A673 (cell line): Measurements from ENCODE around the gene MFAP3L. TPM values are rescaled to one million over a fixed set of nuclear protein-coding genes. Genes with fewer than 3 reads are reported as not detected.

Experiments
- Bru-seq: library from RNA; stranded (reverse); fragments of 400-500 nt; gene quantifications from one replicate; lab custom pipeline; 2021; lab: Mats Ljungman, UMichigan
- BruChase-seq, 2 experiments: library from RNA; stranded (reverse); fragments of 400-500 nt; gene quantifications; one replicate each; lab custom pipeline; 2021; lab: Mats Ljungman, UMichigan
- BruUV-seq: library from RNA; stranded (reverse); fragments of 400-500 nt; replicated peaks from 2 replicates; lab custom pipeline; 2021; lab: Mats Ljungman, UMichigan
- CTCF ChIA-PET: fragments of 300-600 bp; sonication (Branson Sonifier 250); formaldehyde crosslinking; loops from one replicate; lab custom pipeline; 2022; ENCODE audit warnings: antibody characterized with exemption; lab: Charles Lee
- POLR2A ChIA-PET: fragments of 300-600 bp; sonication (Branson Sonifier 250); formaldehyde crosslinking; loops from one replicate; lab custom pipeline; 2022; ENCODE audit warnings: antibody characterized with exemption; ENCODE audit not compliant: low non-redundant PET; lab: Charles Lee
- DNase-seq: peaks from one replicate; pipeline ENCODE4 v3.0.0-alpha.2; 2015; ENCODE audit warnings: low spot score
- H3K27ac ChIP-seq: fragments of 200-600 bp; sonication (generic); 2 replicates; pipeline ENCODE4 v1.5.1; 2016; ENCODE audit warnings: mixed run types, low read depth, mild to moderate bottlenecking, mixed read lengths, antibody characterized with exemption, low read length; ENCODE audit not compliant: poor library complexity, severe bottlenecking
- H3K27me3 ChIP-seq: fragments of 200-600 bp; sonication (generic); replicated peaks from 2 replicates; pipeline ENCODE4 v1.6.1; 2017; ENCODE audit warnings: mixed run types, low read depth, mild to moderate bottlenecking, mixed read lengths, antibody characterized with exemption, low read length; ENCODE audit not compliant: insufficient read depth, poor library complexity
- H3K36me3 ChIP-seq: fragments of 200-600 bp; sonication (generic); 2 replicates; pipeline ENCODE4 v1.6.1; 2016; ENCODE audit warnings: mixed run types, mild to moderate bottlenecking, mixed read lengths, antibody characterized with exemption, low read length; ENCODE audit not compliant: insufficient read depth, poor library complexity, severe bottlenecking
- H3K4me1 ChIP-seq: fragments of 200-600 bp; sonication (generic); 2 replicates; pipeline ENCODE4 v1.6.1; 2017; ENCODE audit warnings: mixed run types, mild to moderate bottlenecking, mixed read lengths, antibody characterized with exemption, low read length; ENCODE audit not compliant: insufficient read depth, poor library complexity, severe bottlenecking
- H3K4me3 ChIP-seq: fragments of 200-600 bp; sonication (generic); 2 replicates; pipeline ENCODE4 v1.5.1; 2016; ENCODE audit warnings: low read depth, mixed run types, mild to moderate bottlenecking, mixed read lengths, low read length; ENCODE audit not compliant: poor library complexity, severe bottlenecking
- H3K9me3 ChIP-seq: fragments of 200-600 bp; sonication (generic); 2 replicates; pipeline ENCODE4 v1.6.1; 2016; ENCODE audit warnings: mixed run types, low read depth, mild to moderate bottlenecking, mixed read lengths, antibody characterized with exemption, low read length; ENCODE audit not compliant: poor library complexity, severe bottlenecking
- CTCF ChIP-seq: fragments of 300-800, 200-600 bp; sonication (generic); conservative IDR thresholded peaks from 2 replicates; pipeline ENCODE4 v1.5.1; 2017; ENCODE audit warnings: low read depth, mild to moderate bottlenecking, antibody characterized with exemption, low read length, moderate library complexity, mixed read lengths
- EZH2 ChIP-seq: fragments of 200-600 bp; sonication (generic); IDR thresholded peaks from 2 replicates; pipeline ENCODE4 v1.6.1; 2017; ENCODE audit warnings: borderline replicate concordance, low read depth, mild to moderate bottlenecking, mixed read lengths, antibody characterized with exemption, low read length; ENCODE audit not compliant: poor library complexity, severe bottlenecking
- intact Hi-C: fragments of 100-400 bp; cut with micrococcal nuclease; formaldehyde crosslinking; loops from one replicate; pipeline ENCODE4 v1.10.0; 2022; ENCODE audit not compliant: unreplicated experiment
- long read RNA-seq: library from polyadenylated mRNA; stranded (forward); transcript quantifications from one replicate; pipeline ENCODE4 v2.0.0, GENCODE V29; 2022
- total RNA-seq: library from RNA; stranded (reverse); gene quantifications from 2 replicates; pipeline ENCODE4 v1.2.3, GENCODE V29; 2021

Gene MFAP3L
- total RNA-seq: 7.6 and 8.3 TPM in 2 replicates
- percentile 59 among the genes with signal in this experiment for Bru-seq, nascent RNA
- BruChase-seq, experiment 1, labeled RNA remaining after a 2-hour chase: percentile 63 among the genes with signal in this experiment
- percentile 58 among the genes with signal in this experiment for BruChase-seq, experiment 2, labeled RNA remaining after a 6-hour chase
- long read RNA-seq, partial matches to known transcripts: 1 of 8 reads
- long read RNA-seq, other reads (novel, unspliced or antisense): 7 of 8 reads

GRCh38 chr4:170026253-170027021, at the start of gene MFAP3L:
Gene MFAP3L (minus strand): TSS chr4:170026395. CDS start chr4:170005877, 20,518 bp downstream.
- CTCF ChIA-PET: interaction anchor here (0.6 to 1.0 kb wide), 3 partner anchors 24 to 216 kb away, joined by 3 read pairs; no protein-coding TSS in a partner anchor
- H3K4me3 ChIP-seq: peak within 1 kb of the TSS; percentile 64
- TSS peak; percentile 79 for BruUV-seq
- H3K27ac ChIP-seq: peak within 1 kb of the TSS; percentile 87
- DNase-seq: peak; percentile 94
- TF ChIP-seq EZH2: no peak
- TF ChIP-seq CTCF: no peak
- peaks cover 12% of the 10 kb centered on the region for H3K27me3 ChIP-seq
- H3K9me3 ChIP-seq: no peaks in the 10 kb centered on the region
- POLR2A ChIA-PET: no interaction called here
- H3K36me3 ChIP-seq: no peaks in the 10 kb centered on the region
- H3K4me1 ChIP-seq: peaks cover 3% of the 10 kb centered on the region
- intact Hi-C loops: loop anchor here (5.0 kb wide), 1 partner anchor 414 kb away; the partner anchor contains the start of gene NEK1

GRCh38 chr4:170071196-170071595, 45.0 kb upstream of the MFAP3L start:
- no peak for DNase-seq
- CTCF ChIA-PET: no interaction called here
- POLR2A ChIA-PET: no interaction called here
- Histone ChIP-seq H3K4me3 (no peak overlapping the region), H3K9me3 (no peaks in the 10 kb centered on the region), H3K27ac (no peak overlapping the region), H3K4me1 (no peaks in the 10 kb centered on the region), H3K27me3 (peaks cover under 1% of the 10 kb centered on the region), H3K36me3 (no peaks in the 10 kb centered on the region)
- no TSS peak for BruUV-seq
- intact Hi-C loops: no loop called here
- TF ChIP-seq EZH2 (no peak), CTCF (no peak)

GRCh38 chr4:170068438-170069128, 42.4 kb upstream of the MFAP3L start:
- ChIA-PET POLR2A (no interaction called here), CTCF (no interaction called here)
- intact Hi-C loops: no loop called here
- H3K9me3 ChIP-seq: no peaks in the 10 kb centered on the region
- H3K27me3 ChIP-seq: peaks cover 5% of the 10 kb centered on the region
- no peaks in the 10 kb centered on the region for H3K36me3 ChIP-seq
- H3K27ac ChIP-seq: no peak overlapping the region
- BruUV-seq: no TSS peak
- H3K4me1 ChIP-seq: no peaks in the 10 kb centered on the region
- no peak for DNase-seq
- no peak overlapping the region for H3K4me3 ChIP-seq
- no peak for TF ChIP-seq CTCF
- TF ChIP-seq EZH2: no peak
